Body of pancreas (tissue), 4 donors: ENCODE data around the gene TMC1. TPM values are rescaled to one million over a fixed set of nuclear protein-coding genes. Genes with fewer than 3 reads are reported as not detected.
"Not testable (repeated sequence)": the region's sequence is repeated elsewhere in the genome, so short reads cannot be mapped to it uniquely, and the experiment has no call there.

Source experiments
- ATAC-seq: fragments of 150-250 bp; one replicate; pipeline ENCODE4 v1.9.1; 2016
- DNase-seq, 4 donors: peaks; one replicate each; pipeline ENCODE4 v3.0.0-alpha.2; 2019
- H3K27ac ChIP-seq, 4 donors: fragments of 200-600 bp; sonication (generic); 1 replicate in 3 of 4; 2 replicates in 1 of 4; pipeline versions ENCODE4 v1.5.1 to v1.6.1; 2016 to 2019; ENCODE audit warnings: mild to moderate bottlenecking in 1 of 4, mixed read lengths in 1 of 4, moderate library complexity in 1 of 4
- H3K27me3 ChIP-seq, 2 donors: fragments of 200-600 bp; sonication (generic); one replicate each; pipeline ENCODE4 v1.6.0; 2016; ENCODE audit warnings: mild to moderate bottlenecking in 1 of 2
- H3K36me3 ChIP-seq, 2 donors: fragments of 200-600 bp; sonication (generic); replicated peaks in 1 of 2; 2 replicates each; pipeline ENCODE4 v1.5.1; 2016; ENCODE audit warnings: low read depth in 2 of 2; ENCODE audit not compliant: insufficient read depth in 1 of 2
- H3K4me1 ChIP-seq: fragments of 200-600 bp; sonication (generic); one replicate; pipeline ENCODE4 v1.6.0; 2016
- H3K4me3 ChIP-seq, 2 donors: fragments of 200-600 bp; sonication (generic); 1 replicate in 1 of 2; 2 replicates in 1 of 2; pipeline ENCODE4 v1.5.1; 2016 to 2019
- H3K9me3 ChIP-seq, 3 donors: fragments of 200-600 bp; sonication (generic); 1 replicate in 2 of 3; 2 replicates in 1 of 3; pipeline ENCODE4 v1.5.1; 2016
- POLR2A ChIP-seq, 3 donors: fragments of 450-650 bp; IDR thresholded peaks; one replicate each; pipeline ENCODE4 v1.6.1; 2016; ENCODE audit warnings: antibody characterized with exemption in 3 of 3, mild to moderate bottlenecking in 2 of 3
- WGBS, 2 donors: methylation state at CpG; one replicate each; pipeline ENCODE4 v1.1.5; 2017; 5-methylcytosine and 5-hydroxymethylcytosine counted together
- intact Hi-C: fragments of 100-400 bp; cut with DNase I; formaldehyde crosslinking; loops from one replicate; pipeline ENCODE4 v1.15.1; 2023
- total RNA-seq, 2 donors: library from RNA; depleted of rRNA; stranded (reverse); fragments of >200 nt; gene quantifications; one replicate each; pipeline ENCODE4 v1.1.0, GENCODE V29; 2016
- TF ChIP-seq, protein P1 (sequence below), 7 experiments: fragments of 450-650 bp in 4 of 7; fragments of 200-600 bp in 3 of 7; sonication (generic) in 3 of 7; IDR thresholded peaks; one replicate each; pipeline ENCODE4 v1.5.1; 2016 to 2019; ENCODE audit warnings: antibody characterized with exemption in 7 of 7

Gene TMC1
- total RNA-seq, 2 donors from 2014 or later, result not detected

DNA sequence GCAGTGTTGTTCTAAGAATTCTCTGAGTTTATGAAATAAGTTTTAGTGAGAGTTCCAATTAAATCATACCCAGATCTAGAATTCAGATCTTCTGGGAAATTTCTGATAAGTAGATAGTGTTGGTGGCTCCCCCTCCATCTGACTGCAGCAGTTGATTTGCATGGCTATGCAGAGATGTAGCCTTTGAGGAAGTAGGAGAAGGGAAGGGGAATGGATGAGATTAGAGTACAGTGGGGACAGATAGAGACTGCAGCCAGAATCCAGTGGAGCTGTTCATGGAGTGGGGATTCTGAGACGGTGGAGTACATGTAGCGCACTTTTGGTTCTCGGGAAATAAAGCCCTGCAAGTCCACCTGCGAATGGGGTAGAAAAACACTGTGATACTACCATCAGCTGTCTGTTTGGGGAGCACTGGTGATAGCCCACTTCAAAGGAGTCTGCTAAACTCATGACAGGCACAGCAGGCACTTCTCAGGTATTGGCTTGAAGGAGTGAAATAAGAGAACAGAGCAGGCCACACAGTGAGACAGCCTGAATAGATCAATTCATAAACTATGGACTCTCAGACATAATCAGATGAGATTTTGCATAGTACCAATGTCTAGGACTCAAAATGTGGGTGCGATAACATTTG, 334.6 kb downstream of the TMC1 start:
- 74 to 84% methylated on average over 5 of the region's 5 CpGs for WGBS, 2 donors
- Histone ChIP-seq H3K9me3 (no peaks in the 10 kb centered on the region), H3K27ac (no peak overlapping the region), H3K4me3 (no peak overlapping the region), H3K27me3 (no peaks in the 10 kb centered on the region), H3K36me3 (no peaks in the 10 kb centered on the region), H3K4me1 (peaks cover 21% of the 10 kb centered on the region)
- intact Hi-C loops, result no loop called here
- DNase-seq (no peak), ATAC-seq (no peak)
- no peak for TF ChIP-seq POLR2A (IDR thresholded peaks at IDR 0.05)
- TF ChIP-seq, protein P1, sequence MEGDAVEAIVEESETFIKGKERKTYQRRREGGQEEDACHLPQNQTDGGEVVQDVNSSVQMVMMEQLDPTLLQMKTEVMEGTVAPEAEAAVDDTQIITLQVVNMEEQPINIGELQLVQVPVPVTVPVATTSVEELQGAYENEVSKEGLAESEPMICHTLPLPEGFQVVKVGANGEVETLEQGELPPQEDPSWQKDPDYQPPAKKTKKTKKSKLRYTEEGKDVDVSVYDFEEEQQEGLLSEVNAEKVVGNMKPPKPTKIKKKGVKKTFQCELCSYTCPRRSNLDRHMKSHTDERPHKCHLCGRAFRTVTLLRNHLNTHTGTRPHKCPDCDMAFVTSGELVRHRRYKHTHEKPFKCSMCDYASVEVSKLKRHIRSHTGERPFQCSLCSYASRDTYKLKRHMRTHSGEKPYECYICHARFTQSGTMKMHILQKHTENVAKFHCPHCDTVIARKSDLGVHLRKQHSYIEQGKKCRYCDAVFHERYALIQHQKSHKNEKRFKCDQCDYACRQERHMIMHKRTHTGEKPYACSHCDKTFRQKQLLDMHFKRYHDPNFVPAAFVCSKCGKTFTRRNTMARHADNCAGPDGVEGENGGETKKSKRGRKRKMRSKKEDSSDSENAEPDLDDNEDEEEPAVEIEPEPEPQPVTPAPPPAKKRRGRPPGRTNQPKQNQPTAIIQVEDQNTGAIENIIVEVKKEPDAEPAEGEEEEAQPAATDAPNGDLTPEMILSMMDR (IDR thresholded peaks at IDR 0.05), result no peak

DNA sequence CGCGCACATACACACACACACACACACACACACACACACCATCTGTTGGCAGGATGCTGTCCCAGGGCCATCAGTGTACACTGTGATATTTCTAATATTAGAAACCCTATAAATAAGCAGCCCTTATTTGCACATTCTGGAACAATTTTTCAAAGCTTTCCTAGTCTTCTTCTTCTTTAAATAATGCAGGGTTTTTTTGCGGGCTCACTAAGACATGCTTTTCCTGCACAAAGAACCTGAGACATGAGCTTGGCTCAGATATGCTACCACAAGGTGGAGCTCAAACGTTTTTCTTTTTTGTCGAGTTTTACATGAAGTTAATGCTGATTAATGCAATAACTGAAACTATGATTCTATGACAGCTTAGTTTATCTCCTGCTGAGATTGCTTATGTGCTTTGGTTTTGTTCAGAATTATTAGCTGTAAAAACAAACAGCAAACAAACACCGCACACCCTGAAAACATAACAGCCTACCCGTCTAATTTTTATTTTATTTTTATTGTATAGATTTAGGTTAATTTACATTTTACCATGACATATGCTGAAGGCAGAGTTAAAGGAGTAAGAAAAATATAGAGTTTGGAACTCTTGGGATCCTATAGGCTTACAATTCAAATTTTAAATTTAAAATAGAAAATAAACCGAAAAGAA, 335.7 kb downstream of the TMC1 start:
- TF ChIP-seq POLR2A (IDR thresholded peaks at IDR 0.05), result no peak
- TF ChIP-seq, protein P1 (IDR thresholded peaks at IDR 0.05), result peak; percentile 21 to 74 (median 63)
- intact Hi-C loops, result no loop called here
- H3K9me3 ChIP-seq, result no peaks in the 10 kb centered on the region
- peaks cover 21% of the 10 kb centered on the region for H3K4me1 ChIP-seq
- peak; percentile 19 to 60 (median 38) for DNase-seq
- H3K27me3 ChIP-seq, result no peaks in the 10 kb centered on the region
- H3K4me3 ChIP-seq, result no peak overlapping the region
- no peaks in the 10 kb centered on the region for H3K36me3 ChIP-seq
- no peak overlapping the region for H3K27ac ChIP-seq
- 42 to 45% methylated on average over 8 of the region's 8 CpGs for WGBS, 2 donors
- ATAC-seq, result peak; percentile 79

DNA sequence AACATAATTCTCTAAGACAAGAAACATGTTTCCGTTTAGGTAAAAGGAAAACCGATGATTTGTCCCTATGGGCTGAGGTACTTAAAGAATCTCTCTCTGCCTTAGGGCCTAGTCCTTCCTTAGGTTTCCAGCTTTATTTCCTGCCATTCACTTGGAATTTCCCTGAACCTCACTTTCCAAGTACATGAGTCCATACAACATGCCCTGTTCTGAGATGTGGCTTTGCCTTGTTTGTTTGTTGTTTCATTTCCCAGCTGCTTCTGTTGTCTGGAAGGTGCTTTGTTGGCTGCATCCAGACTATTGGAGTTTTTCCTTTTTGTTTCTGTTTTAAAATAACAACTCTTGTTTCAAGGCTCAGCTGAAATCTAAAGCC, 336.2 kb downstream of the TMC1 start:
- intact Hi-C loops, result no loop called here
- Histone ChIP-seq H3K27ac (no peak overlapping the region), H3K27me3 (no peaks in the 10 kb centered on the region), H3K36me3 (no peaks in the 10 kb centered on the region), H3K9me3 (no peaks in the 10 kb centered on the region), H3K4me3 (no peak overlapping the region), H3K4me1 (peaks cover 21% of the 10 kb centered on the region)
- ATAC-seq (no peak), DNase-seq (no peak)
- TF ChIP-seq POLR2A (IDR thresholded peaks at IDR 0.05), result no peak
- TF ChIP-seq, protein P1 (IDR thresholded peaks at IDR 0.05), result no peak
- 86 to 94% methylated on average over 2 of the region's 2 CpGs for WGBS, 2 donors

DNA sequence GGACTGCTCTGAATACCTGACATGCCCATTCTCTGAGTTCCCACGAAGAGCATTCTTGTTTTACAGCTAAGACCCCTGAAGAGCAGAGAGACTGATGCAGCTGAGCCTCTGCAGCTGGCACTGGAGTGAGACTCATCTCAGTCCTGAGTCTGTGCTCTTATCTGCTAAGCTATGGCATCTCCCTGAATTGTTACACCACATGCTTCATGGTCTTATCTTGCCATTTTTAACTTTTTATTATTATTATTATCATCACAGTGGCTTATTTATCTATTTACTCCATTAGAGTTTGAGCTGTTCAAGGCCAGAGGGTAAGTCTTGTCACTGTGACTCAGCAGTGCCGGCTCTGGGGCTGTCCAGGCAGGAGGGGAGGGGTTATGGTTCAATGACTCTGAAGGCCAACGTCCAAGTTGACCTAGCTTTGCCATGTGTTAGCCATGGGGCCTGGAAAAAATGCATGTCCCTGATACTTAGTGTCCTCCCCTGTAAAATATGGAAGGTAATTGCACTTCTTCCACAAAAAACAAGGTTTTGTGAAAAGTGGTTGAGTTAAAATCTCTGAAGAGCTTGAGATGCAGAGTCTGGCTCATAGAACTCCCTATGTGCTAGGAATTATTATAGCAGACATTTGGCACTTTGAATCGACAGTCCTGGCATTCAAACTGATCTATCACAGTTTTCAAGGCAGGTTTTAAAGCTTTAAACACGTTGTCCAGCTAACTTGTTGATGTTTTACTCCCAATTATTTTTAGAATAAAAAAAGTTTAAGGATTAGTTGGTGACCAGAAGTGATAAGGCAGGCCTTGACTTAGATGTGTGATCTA, 336.9 kb downstream of the TMC1 start:
- ATAC-seq (peak; percentile 80), DNase-seq (peak; percentile 30 to 55 (median 43))
- Histone ChIP-seq H3K4me3 (no peak overlapping the region), H3K27me3 (no peaks in the 10 kb centered on the region), H3K27ac (peak overlapping the region in 1 of 4 donors; percentile 44), H3K36me3 (no peaks in the 10 kb centered on the region), H3K4me1 (peaks cover 21% of the 10 kb centered on the region), H3K9me3 (no peaks in the 10 kb centered on the region)
- TF ChIP-seq, protein P1 (IDR thresholded peaks at IDR 0.05), result no peak
- TF ChIP-seq POLR2A (IDR thresholded peaks at IDR 0.05), result no peak
- 16 to 25% methylated on average over 5 of the region's 5 CpGs for WGBS, 2 donors
- intact Hi-C loops, result no loop called here

DNA sequence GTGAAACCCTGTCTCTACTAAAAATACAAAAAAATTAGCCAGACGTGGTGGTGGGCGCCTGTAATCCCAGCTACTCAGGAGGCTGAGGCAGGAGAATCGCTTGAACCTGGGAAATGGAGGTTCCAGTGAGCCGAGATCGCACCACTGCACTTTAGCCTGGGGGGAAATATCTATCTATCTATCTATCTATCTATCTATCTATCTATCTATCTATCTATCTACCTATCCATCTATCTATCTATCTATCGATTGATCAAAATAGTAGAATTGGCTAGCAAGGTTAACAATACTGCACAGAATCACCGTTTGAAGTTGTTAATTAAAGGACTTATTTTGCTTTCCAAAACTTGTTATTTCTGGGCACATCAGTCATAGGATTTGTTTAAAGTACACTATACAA, 341.4 kb downstream of the TMC1 start:
- H3K36me3 ChIP-seq, H3K27me3 ChIP-seq, H3K27ac ChIP-seq, H3K9me3 ChIP-seq, DNase-seq, H3K4me3 ChIP-seq, ATAC-seq, intact Hi-C loops: not testable (repeated sequence)
- WGBS, 2 donors, result 87 to 97% methylated on average over 7 of the region's 7 CpGs
- H3K4me1 ChIP-seq, result peaks cover 17% of the 10 kb centered on the region
